ENCODE data around the gene TBX1.

- TF ChIP-seq ZFX (IDR thresholded peaks at IDR 0.05; ENCODE audit: borderline replicate concordance) (no peak), CTCF (IDR thresholded peaks at IDR 0.05) (no peak)
These were observed at the start of gene TBX1 for GRCh38 chr22:19760058-19760950.

All from 22Rv1 (cell line).